Stimulated activated CD4-positive, alpha-beta T cell treated with anti-CD3 and anti-CD28 coated beads, TNF-alpha, amount 100 ng/mL, for 4 hours (primary cell): ENCODE measurements around the gene VPS13A.

ENCODE experiments used
- DNase-seq, 3 experiments: peaks; one replicate each; pipeline ENCODE4 v3.0.0-alpha.2; 2020; ENCODE audit warnings: low read depth in 3 of 3

VPS13A gene

DNA sequence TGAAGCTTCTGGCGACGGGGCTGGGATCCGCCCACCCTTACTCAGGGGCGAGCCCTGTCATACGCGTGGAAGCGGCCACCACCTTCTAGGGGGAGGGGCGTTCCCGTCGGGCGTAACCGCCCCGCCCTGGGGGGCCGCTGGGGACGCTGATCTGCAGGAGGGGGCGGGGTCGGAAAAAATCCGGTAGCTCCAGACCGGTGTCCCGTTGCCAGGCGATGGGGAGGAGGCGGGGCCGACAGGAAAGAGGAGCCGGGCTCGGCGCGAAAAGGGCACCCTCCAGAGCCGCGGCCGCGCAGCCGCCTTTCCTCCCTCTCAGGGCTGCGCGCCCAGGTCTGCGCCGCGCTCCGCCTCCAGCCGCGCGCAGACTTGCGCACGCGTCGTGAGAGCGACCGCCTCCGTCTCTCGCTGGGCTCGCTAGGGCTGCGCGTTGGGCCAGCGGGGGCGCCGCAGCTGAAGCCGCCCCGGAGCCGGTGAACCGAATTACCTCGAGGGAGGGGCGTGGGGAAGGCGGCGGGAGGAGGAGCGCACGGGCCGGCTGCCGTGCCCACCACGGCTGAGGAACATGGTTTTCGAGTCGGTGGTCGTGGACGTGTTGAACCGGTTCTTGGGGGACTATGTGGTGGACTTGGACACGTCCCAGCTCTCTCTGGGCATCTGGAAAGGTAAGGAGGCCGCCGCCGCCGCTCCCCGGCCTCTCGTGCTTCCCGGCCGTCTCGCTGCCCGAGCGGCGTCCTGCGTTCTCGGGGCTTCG is at the start of gene VPS13A:
TSS of gene VPS13A (plus strand) at position 392 of the 751 bp plus-strand sequence. CDS start at position 563, 171 bp downstream.
- peak; percentile 83 to 86 (median 84) for DNase-seq

DNA sequence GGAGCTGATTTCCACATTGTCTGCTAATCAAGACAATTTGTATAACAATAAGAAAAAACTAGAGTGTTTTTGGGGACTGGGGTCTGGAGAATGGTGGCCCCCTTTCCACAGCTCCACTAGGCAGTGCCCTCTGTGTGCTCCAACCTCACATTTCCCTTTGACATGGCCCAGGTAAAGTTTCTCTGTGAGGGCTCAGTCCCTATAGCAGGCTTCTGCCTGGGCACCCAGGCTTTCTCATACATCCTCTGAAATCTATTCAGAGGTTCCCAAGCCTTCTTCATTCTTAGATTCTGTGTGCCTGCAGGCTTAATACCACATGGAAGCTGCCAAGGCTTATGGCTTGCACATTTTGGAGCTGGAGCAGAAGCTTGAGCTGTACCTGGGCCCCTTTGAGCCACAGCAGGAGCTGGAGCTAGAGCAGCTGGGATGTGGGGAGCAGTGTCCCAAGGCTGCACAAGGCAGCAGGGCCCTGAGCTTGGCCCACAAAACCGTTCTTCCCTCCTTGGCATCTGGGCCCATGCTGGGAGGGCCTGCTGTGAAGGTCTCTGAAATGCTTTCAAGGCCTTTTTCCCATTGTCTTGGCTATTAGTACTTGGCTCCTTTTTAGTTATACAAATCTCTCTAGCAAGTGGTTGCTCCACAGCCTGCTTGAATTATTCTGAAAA is 49.1 kb upstream of the VPS13A start:
- DNase-seq: no peak

DNA sequence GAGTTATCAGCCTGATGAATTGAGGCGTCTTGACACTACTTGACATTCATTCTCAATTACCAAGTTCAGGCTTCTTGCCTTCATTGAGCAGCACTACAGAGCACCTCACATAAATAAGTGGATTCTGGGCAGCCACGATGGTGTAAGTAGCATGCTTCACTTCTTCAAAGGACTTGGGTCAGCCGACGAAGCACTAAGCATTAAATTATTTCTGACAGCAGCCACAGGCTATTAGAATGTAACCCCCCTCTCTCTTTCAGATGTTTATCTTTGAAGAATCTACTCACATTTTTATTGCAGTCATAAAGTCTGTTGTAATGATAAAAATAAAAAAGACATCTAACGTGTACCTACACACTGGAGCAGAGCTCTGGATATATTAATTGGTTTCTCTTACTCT is 45.9 kb upstream of the VPS13A start:
- no peak for DNase-seq

DNA sequence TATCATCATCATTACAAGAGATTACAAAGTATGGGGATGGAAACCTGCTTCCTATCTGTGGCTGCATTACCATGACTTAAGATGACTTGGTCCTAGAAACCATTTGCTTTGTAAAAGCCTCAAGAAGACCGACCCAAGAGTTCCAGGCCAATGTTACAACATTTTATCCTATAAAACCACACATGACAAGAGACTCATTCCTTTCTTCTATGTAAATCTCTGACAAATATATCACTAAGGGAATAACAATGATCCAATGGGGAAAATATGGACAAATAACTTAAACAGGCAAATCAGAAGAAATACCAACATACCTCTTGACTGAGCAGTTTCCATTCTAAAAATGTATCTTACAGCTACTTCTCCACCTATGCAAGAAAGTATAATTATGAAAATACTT is 44.3 kb upstream of the VPS13A start:
- no peak for DNase-seq

DNA sequence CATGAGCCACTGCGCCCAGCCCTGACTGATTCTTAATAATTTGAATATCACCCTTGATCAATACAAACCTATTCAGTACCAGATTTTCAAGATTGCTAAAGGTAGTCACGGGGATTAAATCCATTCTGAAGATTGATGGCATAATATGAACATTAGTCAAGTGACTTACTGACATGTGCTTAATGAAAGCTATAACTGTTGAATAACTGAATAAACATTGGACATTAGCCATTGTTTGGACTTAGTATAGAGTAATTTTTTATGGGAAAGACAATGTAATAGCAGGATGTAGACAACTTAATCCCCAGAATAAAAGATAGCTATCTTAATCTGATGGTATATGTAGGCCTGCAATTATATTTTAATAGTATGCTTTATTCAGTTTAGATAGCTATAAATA is 35.0 kb upstream of the VPS13A start:
- no peak for DNase-seq

DNA sequence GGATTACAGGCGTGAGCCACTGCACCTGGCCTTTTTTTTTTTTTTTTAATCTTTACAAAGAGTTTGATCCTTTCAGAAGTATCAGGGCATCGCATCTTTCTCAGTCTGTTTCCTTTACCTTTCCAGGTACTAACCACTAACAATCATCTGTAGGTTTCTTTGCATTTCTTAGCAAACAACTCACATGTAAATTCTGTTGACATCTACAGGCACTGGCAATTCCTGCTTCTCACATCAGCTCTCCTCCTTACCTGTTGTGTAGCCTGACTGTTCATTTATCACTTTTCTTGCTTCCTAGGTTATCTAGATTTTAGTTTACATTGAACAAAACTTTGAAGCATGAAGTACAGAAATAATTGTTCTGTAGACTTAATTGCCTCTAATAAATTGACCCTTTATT is 27.5 kb upstream of the VPS13A start:
- no peak for DNase-seq

DNA sequence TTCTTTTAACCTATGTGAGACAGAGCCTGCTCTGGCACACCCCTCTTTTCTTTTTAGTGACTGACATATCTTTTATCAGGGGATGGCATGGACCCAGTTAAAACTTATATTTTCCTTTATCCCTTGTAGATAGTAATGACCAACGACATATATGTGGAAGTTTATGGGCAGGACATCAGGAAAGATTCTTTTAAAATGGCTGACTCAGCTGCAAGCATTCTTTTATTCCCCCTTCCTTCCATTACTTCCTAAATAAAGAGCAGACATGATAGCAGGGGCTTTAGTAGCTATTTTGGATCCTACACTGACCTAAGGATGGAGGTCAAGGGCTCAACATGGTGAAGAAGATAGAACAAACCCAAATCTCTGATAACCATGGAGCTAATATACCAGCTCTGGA is 25.0 kb upstream of the VPS13A start:
- no peak for DNase-seq

DNA sequence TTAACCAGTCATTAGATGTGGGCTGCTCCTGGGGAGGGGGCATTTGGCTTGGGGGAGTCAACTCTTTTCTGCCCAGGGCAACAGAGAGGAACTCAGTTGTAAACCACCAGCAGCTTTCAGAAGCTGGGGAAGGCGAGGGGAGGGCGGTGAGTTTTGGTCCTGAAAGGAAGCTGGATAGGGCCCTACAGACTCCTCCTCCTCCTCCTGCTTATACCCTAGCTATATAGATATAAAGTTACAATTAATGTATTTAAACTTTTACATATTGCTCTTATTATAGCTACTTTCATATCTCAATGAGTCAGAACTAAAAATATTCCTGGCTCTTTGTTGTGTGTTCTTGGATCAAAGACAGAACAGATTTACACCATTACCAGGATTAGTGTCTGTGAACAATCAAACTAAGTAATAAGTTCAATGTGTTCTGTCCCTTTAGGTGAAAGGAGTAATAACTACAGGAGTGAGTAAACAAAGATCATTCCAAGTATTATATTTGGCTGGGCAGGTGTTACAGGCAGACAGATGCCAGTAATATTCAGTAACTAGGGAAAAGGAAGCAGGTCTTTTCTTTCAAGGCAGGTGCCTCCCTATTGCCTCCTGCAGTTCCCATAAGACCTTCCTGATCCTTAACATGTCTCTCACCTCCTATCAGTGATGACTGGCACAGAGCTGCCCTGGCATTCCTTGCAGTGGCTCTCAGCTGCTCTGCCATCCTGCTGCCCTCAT is 20.5 kb upstream of the VPS13A start:
- DNase-seq: no peak

DNA sequence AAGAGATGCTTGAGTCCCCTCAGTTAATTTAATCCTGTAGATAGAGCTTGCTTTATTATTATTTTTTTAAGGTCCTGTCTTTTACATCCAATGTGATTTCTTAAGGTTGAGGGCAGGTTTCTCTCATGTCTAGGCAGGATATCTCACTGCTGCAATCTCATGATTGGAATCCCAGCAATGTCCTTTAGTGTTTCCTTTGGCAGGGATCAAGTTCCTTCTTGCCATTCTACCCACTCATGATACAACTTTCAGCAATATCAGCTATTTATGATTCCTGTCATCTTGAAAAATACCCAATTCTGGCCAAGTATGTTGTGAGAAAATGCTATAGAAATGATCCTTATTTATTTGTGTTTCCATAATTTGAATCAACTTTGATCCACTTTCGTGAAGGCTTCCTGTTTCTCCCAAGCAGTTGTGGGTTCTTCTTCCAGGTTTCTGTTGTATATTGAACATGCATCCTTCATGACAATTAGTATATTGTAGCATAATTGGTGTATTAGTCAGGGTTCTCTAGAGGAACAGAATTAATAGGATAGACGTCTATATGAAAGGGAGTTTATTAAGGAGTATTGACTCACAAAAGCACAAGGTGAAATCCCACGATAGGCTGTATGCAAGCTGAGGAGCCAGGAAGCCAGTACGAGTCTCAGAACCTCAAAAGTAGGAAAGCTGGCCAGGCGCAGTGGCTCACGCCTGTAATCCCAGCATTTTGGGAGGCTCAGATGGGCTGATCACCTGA is 18.4 kb upstream of the VPS13A start:
- no peak for DNase-seq

DNA sequence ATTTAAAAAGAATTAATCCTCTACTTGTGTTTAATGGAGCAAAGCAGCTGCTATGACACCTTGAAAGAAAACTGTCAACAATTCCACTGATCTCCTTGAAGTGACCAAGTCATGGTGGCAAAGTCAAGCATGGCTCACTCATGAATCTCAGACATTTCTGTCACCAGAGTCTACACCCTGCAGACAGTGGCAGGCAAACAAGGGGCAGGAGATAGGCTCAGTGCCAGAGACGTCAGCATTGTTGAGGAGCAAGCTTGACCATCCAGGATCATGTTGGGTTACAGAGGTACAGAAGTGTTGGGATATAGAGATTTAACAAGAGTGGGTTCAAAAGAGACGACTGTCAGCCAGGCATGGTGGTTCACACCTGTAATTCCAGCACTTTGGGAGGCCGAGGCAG is 16.1 kb upstream of the VPS13A start:
- DNase-seq: no peak

DNA sequence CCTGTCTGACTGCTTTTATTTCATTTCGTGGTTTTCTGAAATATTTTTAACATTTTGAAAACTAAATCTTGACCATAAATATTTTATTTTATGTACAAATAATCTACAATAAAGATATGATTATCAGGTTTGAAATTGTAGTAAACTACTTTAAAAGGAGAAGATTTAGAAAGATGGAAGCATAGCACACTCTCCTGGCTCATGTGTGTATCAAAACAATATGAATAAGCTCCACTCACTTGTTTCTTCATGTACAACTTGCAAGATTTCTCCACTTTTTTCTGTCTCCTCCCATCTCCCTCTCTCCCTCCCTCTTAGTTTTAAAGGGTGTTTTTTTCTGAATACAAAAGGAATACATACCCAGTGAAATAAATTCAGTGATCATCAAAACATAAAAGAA is 15.4 kb upstream of the VPS13A start:
- DNase-seq: no peak

DNA sequence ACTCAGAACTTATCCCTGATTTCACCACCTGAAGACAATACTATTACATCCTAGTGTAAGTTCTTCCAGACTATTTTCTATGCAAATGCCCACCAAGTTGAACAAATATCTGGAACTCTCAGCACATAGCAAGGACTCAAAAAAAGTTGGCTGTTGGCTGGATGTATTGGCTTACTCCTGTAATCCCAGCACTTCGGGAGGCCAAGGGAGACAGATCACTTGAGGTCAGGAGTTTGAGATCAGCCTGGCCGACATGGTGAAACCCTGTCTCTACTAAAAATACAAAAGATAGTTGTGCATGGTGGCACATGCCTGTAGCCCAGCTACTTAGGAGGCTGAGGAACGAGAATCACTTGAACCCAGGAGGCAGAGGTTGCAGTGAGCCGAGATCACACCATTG is 15.0 kb upstream of the VPS13A start:
- no peak for DNase-seq

DNA sequence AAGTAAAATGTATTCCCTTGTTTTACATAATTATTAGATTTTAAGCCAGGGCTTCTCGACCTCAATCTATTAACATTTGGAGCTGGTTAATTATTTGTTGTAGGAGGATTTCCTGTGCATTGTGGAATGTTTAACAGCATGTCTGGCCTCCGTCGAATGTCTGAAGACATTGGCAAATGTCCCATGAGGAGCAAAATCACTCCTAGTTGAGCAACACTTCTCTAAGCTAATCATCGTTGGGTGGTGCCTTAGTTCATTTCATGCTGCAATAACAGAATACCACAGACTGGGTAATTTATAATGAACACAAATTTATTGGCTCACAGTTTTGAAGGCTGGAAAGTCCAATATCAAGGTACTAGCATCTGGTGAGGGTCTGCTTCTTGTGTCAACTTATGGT is 13.4 kb upstream of the VPS13A start:
- no peak for DNase-seq

DNA sequence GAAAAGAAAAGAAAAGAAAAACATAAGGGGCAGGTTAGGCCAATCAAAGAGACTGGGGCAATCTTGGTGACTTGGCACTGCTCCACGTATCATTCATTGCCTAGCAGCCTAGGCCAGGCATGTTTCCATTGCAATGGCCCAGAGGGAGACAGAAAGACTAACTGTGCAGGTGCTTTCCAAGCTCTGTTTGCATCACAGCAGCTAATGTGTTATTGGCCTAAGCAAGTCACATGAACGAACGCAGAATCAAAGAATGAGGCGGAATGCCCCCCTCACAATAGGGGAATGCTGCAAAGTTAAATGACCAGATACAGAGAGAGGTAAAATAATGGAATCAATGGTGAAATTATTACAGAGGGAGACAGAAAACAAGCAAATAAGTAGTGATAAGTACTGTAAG is 11.1 kb upstream of the VPS13A start:
- no peak for DNase-seq

DNA sequence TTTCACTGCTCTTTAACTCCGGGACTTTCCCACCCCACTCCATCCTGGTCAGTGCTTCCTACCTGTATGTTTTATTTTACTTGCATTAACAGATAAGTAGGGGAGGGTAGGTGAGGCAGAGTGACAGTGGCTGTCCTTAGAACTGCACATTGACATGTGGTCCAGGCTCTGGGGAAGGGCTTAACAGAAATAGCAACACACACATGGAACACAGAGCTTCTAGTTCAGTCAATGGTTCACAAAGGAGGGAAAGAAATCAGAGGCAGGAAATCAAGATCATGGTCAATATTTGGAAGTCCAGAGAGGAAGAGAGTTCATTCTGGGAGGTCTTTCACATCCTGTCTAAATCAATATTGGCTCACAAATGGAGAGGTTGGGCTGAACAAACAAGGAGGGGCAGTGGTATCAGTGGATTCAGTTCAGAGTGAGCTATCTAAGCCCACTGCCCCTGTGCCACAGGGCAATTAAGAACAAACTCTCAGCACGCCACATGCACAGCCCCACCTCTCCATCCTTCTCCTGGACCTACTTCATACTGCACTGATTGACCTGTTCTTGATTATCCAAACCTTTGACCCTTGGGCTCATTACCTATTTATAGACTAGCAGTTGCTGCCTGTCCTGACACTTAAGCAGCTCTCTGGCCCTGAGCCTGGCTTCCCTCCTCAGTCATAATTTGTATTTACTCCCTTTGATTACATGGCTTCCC is 6.2 kb upstream of the VPS13A start:
- DNase-seq: no peak

DNA sequence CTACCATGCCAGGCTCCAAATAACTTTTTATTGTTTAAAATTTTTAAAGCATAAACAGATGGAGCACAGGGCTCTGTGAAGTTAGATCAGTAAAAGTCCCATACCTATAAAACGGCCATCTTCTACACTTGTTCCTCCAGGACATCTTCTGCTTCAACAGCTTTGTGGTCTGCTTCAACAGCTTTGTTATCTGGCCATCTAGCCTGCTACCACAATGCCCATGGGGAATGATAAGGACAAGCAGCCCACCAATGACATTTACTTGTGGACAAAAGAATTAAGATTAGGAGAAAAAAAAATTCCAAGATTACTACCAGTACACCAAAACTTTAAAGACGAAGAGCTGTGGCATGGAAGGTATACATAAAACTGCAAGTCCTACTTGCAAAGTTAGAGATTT is 2.2 kb upstream of the VPS13A start:
- no peak for DNase-seq

DNA sequence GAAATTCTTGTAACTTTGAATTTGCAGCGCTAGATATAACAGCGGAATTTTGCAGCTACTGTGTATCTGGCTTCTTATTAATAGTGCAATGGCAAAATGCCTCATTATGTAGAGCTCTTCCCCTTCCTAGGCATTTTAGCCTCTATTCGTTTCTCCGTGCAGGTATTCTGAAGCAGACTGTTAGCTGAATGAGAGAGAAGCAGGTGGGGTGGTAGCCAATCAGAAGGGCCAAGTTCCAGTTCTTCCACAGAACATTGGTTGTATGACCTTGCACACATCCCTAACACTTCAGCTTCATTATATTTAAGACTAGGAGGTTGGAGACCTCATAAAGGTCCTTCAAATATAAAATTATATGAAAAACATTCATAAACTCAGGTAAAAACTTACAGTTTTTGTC is 1.2 kb upstream of the VPS13A start:
- no peak for DNase-seq

DNA sequence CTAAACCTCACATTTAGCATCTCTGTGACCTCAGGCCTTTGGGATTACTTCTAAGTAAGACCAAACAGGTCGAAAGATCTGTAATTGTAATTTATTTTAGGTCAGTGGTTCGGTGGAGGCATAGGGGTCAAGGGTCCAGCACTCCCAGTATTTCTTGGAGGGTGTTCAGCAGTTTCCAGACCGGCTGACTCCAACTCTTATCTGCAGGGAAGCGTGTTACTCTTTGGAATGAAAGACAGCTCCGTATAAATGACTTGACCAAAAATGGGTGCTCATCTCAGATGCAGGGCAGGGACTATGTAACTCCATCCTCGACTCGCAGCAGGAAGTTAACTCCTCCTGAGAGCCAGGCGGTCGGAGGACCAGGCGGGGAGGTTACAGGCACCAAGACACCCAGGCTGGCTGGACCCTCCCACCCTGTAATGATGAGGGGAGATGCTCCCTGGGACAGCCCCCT is 620 bp upstream of the VPS13A start:
- DNase-seq: no peak

DNA sequence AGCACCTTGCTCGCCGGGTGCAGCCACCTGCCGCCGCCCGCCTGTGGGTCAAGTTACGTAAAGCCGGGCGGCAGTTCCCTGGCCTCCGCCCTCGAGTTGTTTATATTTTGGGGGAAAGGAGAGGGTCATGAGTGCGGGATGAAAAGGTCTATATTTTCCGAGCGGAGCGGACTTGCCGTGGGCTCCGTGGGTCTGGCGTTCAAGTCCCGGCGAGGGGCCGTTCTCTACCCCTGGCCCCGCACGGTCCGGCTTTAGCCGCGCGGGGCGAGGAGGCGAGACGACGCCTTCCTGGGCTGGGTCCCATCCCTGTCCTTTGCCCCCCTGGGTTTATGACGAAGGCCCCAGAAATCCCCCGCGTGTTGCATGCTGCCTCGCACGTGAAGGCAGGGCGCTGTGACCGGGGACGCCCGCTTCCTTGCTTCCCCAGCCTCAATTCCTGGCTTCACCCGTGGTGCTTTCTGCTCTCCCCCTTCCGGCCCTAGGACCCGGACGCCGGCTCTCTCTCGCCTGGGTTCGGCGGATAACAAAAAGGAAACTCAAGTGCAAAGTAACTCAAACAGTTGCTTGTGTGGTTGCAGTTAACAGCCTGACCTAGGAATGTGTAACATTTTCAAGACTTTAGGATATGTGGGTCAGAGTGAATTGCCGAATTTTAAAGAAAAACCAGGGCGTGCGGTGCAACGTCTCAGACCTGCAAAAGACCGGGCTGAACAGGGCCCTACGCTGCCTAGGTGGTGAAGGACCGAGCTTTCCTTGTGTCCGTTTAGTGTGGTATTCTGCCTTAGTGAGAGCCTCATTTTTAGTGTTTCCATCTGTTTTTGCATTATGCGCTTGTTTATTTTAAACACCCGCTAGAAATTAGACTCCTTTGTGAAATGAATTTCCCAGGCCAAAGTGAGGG is 810 bp downstream of the VPS13A start:
- DNase-seq: peak; percentile 22 to 31 (median 23)

DNA sequence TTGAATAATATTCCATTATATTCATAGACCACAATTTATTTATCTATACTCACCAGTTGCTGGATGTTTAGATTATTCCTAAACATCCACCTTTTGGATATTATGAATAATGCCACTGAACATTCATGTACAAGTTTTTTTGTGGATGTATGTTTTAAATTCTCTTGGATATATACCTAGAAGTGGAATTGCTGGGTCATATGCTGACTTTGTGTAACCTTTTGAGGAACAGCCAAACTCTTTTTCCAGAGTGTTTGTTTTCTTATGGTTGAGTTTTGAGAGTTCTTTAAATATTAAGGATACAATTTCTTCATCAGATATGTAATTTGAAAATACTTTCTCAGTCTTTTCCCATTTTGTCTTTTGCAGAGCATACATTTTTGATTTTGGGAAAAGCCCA is 2.7 kb downstream of the VPS13A start:
- no peak for DNase-seq
